Ovary (tissue), 3 donors: ENCODE results near the gene RAB6B.

ENCODE experiments used
- CTCF ChIP-seq, 3 donors: fragments of 450-650 bp in 2 of 3; fragments of 200-600 bp in 1 of 3; IDR thresholded peaks; one replicate each; pipeline versions ENCODE4 v1.5.1 to v1.8.0; 2016 to 2022; ENCODE audit warnings: antibody characterized with exemption in 3 of 3, mild to moderate bottlenecking in 1 of 3
- POLR2A ChIP-seq: fragments of 450-650 bp; IDR thresholded peaks from one replicate; pipeline ENCODE4 v1.6.1; 2017; ENCODE audit warnings: antibody characterized with exemption, mild to moderate bottlenecking, moderate library complexity
- donor health status: DM: no; HTN: no; CAD: no.

- no peak for TF ChIP-seq CTCF (IDR thresholded peaks at IDR 0.05)
- no peak for TF ChIP-seq POLR2A
Measured at GRCh38 chr3:133944641-133945380, 49.1 kb upstream of the RAB6B start.
